ENCODE measurements around the gene ELMO1.

DNA sequence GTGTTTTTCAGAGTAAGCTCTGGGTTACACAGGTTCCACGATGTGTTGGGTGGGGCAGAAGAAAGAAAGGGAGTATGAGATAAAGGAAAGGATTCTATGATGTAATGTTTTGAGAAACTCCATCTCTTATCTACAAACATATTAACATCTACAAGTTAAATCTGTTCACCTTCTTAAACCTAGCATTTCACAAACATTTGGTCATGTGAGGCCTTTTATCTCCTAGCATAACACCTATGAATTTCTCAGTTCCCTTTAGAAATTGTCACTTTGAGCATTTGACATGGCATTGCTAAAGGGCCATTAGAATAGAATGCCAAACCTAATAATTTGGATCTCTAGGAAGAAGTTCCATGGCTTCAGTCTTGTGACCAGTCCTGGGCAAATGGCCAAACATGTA, 507.3 kb downstream of the ELMO1 start:
- no peak for TF ChIP-seq POLR2A (IDR thresholded peaks at IDR 0.05)
- TF ChIP-seq CTCF (IDR thresholded peaks at IDR 0.05): no peak

Data from adrenal gland (tissue), 5 donors.